IPS DF 19.7 (cell line): Measurements from ENCODE around the gene SLC7A5.
"Not testable (repeated sequence)": the region's sequence is repeated elsewhere in the genome, so short reads cannot be mapped to it uniquely, and the experiment has no call there.

Experiments used
- DNase-seq: peaks from one replicate; pipeline ENCODE4 v3.0.0-alpha.2; 2013; ENCODE audit warnings: low read depth, low spot score

SLC7A5 gene

GRCh38 chr16:87888346-87888745, 19.0 kb upstream of the SLC7A5 start:
- DNase-seq: not testable (repeated sequence)

GRCh38 chr16:87887931-87888330, 18.6 kb upstream of the SLC7A5 start:
- not testable (repeated sequence) for DNase-seq

GRCh38 chr16:87885371-87885967, 16.2 kb upstream of the SLC7A5 start:
- not testable (repeated sequence) for DNase-seq

- DNase-seq: no peak
Observed at GRCh38 chr16:87882436-87883019, 13.2 kb upstream of the SLC7A5 start.

- DNase-seq: no peak
Observed at GRCh38 chr16:87881324-87882200, 12.3 kb upstream of the SLC7A5 start.

- DNase-seq: no peak
Observed at GRCh38 chr16:87880117-87880696, 10.9 kb upstream of the SLC7A5 start.

GRCh38 chr16:87879411-87880013, 10.2 kb upstream of the SLC7A5 start:
- not testable (repeated sequence) for DNase-seq

GRCh38 chr16:87878704-87879103, 9.4 kb upstream of the SLC7A5 start:
- no peak for DNase-seq

- no peak for DNase-seq
Observed at GRCh38 chr16:87877942-87878507, 8.7 kb upstream of the SLC7A5 start.

- DNase-seq: no peak
Observed at GRCh38 chr16:87874639-87875427, 5.5 kb upstream of the SLC7A5 start.

GRCh38 chr16:87870418-87871291, 1.3 kb upstream of the SLC7A5 start:
- DNase-seq: not testable (repeated sequence)

GRCh38 chr16:87869879-87870417, 641 bp upstream of the SLC7A5 start:
- not testable (repeated sequence) for DNase-seq

GRCh38 chr16:87868254-87869029, 865 bp downstream of the SLC7A5 start:
- not testable (repeated sequence) for DNase-seq

- not testable (repeated sequence) for DNase-seq
Observed at GRCh38 chr16:87865902-87866555, 3.3 kb downstream of the SLC7A5 start.

GRCh38 chr16:87864331-87864989, 4.8 kb downstream of the SLC7A5 start:
- DNase-seq: no peak

GRCh38 chr16:87863327-87863635, 6.0 kb downstream of the SLC7A5 start:
- DNase-seq: not testable (repeated sequence)

GRCh38 chr16:87862597-87863326, 6.5 kb downstream of the SLC7A5 start:
- not testable (repeated sequence) for DNase-seq
